GM18508 (cell line): ENCODE results near the gene NRGN.

Source experiments
- ATAC-seq: cut with Tn5 transposase; IDR thresholded peaks from one replicate; pipeline ENCODE4 v1.9.1; 2021; ENCODE audit warnings: moderate number of reproducible peaks; ENCODE audit not compliant: insufficient read depth, unreplicated experiment

NRGN gene

GRCh38 chr11:124778281-124778680, 38.5 kb downstream of the NRGN start:
- no peak for ATAC-seq

- no peak for ATAC-seq
Observed at GRCh38 chr11:124779568-124779967, 39.8 kb downstream of the NRGN start.

GRCh38 chr11:124783002-124783401, 43.3 kb downstream of the NRGN start:
- ATAC-seq, result no peak

- no peak for ATAC-seq
Observed at GRCh38 chr11:124784051-124784450, 44.3 kb downstream of the NRGN start.

GRCh38 chr11:124788521-124788920, 48.8 kb downstream of the NRGN start:
- no peak for ATAC-seq

GRCh38 chr11:124791626-124792341, 52.0 kb downstream of the NRGN start:
- peak; percentile 34 for ATAC-seq

- ATAC-seq, result no peak
Observed at GRCh38 chr11:124793466-124794278, 53.9 kb downstream of the NRGN start.

- no peak for ATAC-seq
Observed at GRCh38 chr11:124796312-124796711, 56.6 kb downstream of the NRGN start.
